Naive thymus-derived CD8-positive, alpha-beta T cell (primary cell): ENCODE measurements around the gene RASSF3. TPM values are rescaled to one million over a fixed set of nuclear protein-coding genes. Genes with fewer than 3 reads are reported as not detected.

Experiments used
- ATAC-seq, 2 donors: fragments of 150-1000 bp; cut with Tn5 transposase in 1 of 2; sonication (Bioruptor Pico), chemical (Tn5 transposase) in 1 of 2; 1 replicate in 1 of 2; 2 replicates in 1 of 2; pipeline ENCODE4 v1.10.0; 2021; ENCODE audit warnings: mild to moderate bottlenecking in 2 of 2, moderate library complexity in 2 of 2
- POLR2A ChIA-PET: fragments of 350-600 bp; sonication (Branson Sonifier 250); formaldehyde crosslinking; loops from one replicate; lab custom pipeline; 2021; ENCODE audit warnings: antibody characterized with exemption; lab: Charles Lee
- DNase-seq, 10 donors: peaks; one replicate each; pipeline versions ENCODE4 v3.0.0 to v3.0.0-alpha.2; 2020 to 2022
- H3K27ac Mint-ChIP-seq, 10 donors: one replicate each; pipeline ENCODE4 v1.8.0; 2020 to 2022; ENCODE audit warnings: mild to moderate bottlenecking in 10 of 10, mixed read lengths in 10 of 10, moderate library complexity in 4 of 10, inconsistent platforms in 1 of 10
- H3K27me3 Mint-ChIP-seq, 5 donors: one replicate each; pipeline ENCODE4 v1.8.0; 2021 to 2022; ENCODE audit warnings: mixed read lengths in 5 of 5
- H3K36me3 Mint-ChIP-seq, 3 donors: one replicate each; pipeline ENCODE4 v1.8.0; 2020 to 2022; ENCODE audit warnings: mixed read lengths in 3 of 3, mild to moderate bottlenecking in 2 of 3, inconsistent platforms in 1 of 3
- H3K4me1 Mint-ChIP-seq, 4 donors: one replicate each; pipeline ENCODE4 v1.8.0; 2021 to 2022; ENCODE audit warnings: mixed read lengths in 4 of 4
- H3K4me3 Mint-ChIP-seq, 10 donors: one replicate each; pipeline ENCODE4 v1.8.0; 2020 to 2022; ENCODE audit warnings: mild to moderate bottlenecking in 10 of 10, mixed read lengths in 10 of 10, moderate library complexity in 6 of 10, inconsistent platforms in 1 of 10
- H3K9me3 Mint-ChIP-seq, 9 donors: one replicate each; pipeline ENCODE4 v1.8.0; 2020 to 2022; ENCODE audit warnings: mixed read lengths in 9 of 9, mild to moderate bottlenecking in 3 of 9, inconsistent platforms in 1 of 9, moderate library complexity in 1 of 9
- polyA plus RNA-seq, 3 donors: library from polyadenylated mRNA; unstranded; fragments of 300-500 nt; fragmentation: Illumina TruSeq; gene quantifications; one replicate each; pipeline ENCODE4 v1.2.3, GENCODE V29; 2021
- total RNA-seq, 8 experiments: library from RNA in 2 of 8; stranded (reverse) in 2 of 8; gene quantifications; one replicate each; pipeline ENCODE4 v1.2.3 and lab custom pipeline; 2021 to 2026

The RASSF3 gene
- total and polyA plus RNA-seq, 5 experiments from 2014 or later: 5.5 to 177 (median 7.8) TPM

GRCh38 chr12:64695550-64695949 is 85.3 kb downstream of the RASSF3 start:
- H3K4me3 Mint-ChIP-seq: peak overlapping the region in 6 of 10 donors; percentile 10 to 74 (median 26)
- H3K9me3 Mint-ChIP-seq: no peaks in the 10 kb centered on the region
- peaks cover 10 to 80% (median 29%) of the 10 kb centered on the region in 3 donors for H3K36me3 Mint-ChIP-seq
- H3K27me3 Mint-ChIP-seq: no peaks in the 10 kb centered on the region
- peaks cover 44 to 78% (median 75%) of the 10 kb centered on the region in 4 donors for H3K4me1 Mint-ChIP-seq
- ATAC-seq: no peak
- peak overlapping the region; percentile 75 to 95 (median 89) for H3K27ac Mint-ChIP-seq
- DNase-seq: no peak
- POLR2A ChIA-PET: interaction anchor here (1.2 to 23.1 kb wide), 5 partner anchors 12 to 86 kb away, joined by 3 to 684 read pairs (median 8); partner anchors contain the start of gene RASSF3

- DNase-seq (no peak), ATAC-seq (peak in 1 of 2 donors; percentile 19)
- H3K27ac Mint-ChIP-seq: peak overlapping the region; percentile 80 to 95 (median 90)
- peak overlapping the region in 8 of 10 donors; percentile 0 to 63 (median 51) for H3K4me3 Mint-ChIP-seq
- peaks cover 50 to 81% (median 80%) of the 10 kb centered on the region in 4 donors for H3K4me1 Mint-ChIP-seq
- no peaks in the 10 kb centered on the region for H3K9me3 Mint-ChIP-seq
- H3K27me3 Mint-ChIP-seq: no peaks in the 10 kb centered on the region
- peaks cover 10 to 85% (median 32%) of the 10 kb centered on the region in 3 donors for H3K36me3 Mint-ChIP-seq
- POLR2A ChIA-PET: interaction anchor here (0.8 to 23.1 kb wide), 7 partner anchors 13 to 147 kb away, joined by 3 to 684 read pairs (median 5); partner anchors contain the start of gene RASSF3
Measured at GRCh38 chr12:64696080-64696741, 85.9 kb downstream of the RASSF3 start.

- POLR2A ChIA-PET: interaction anchor here (0.6 to 4.9 kb wide), 7 partner anchors 16 to 873 kb away, joined by 3 to 52 read pairs (median 5); partner anchors contain the start of gene RASSF3
- peak overlapping the region in 9 of 10 donors; percentile 48 to 89 (median 80) for H3K27ac Mint-ChIP-seq
- ATAC-seq: no peak
- H3K4me3 Mint-ChIP-seq: no peak overlapping the region
- DNase-seq: no peak
- no peaks in the 10 kb centered on the region for H3K27me3 Mint-ChIP-seq
- no peaks in the 10 kb centered on the region for H3K9me3 Mint-ChIP-seq
- peaks cover 36 to 67% (median 64%) of the 10 kb centered on the region in 4 donors for H3K4me1 Mint-ChIP-seq
- peaks cover 10 to 59% (median 16%) of the 10 kb centered on the region in 3 donors for H3K36me3 Mint-ChIP-seq
Measured at GRCh38 chr12:64699504-64700115, 89.3 kb downstream of the RASSF3 start.

- no peaks in the 10 kb centered on the region for H3K27me3 Mint-ChIP-seq
- peak overlapping the region; percentile 78 to 93 (median 88) for H3K27ac Mint-ChIP-seq
- POLR2A ChIA-PET: interaction anchor here (0.5 to 1.6 kb wide), 6 partner anchors 24 to 303 kb away, joined by 3 to 11 read pairs (median 3); partner anchors contain the start of gene RASSF3
- H3K9me3 Mint-ChIP-seq: no peaks in the 10 kb centered on the region
- peaks cover 31 to 63% (median 56%) of the 10 kb centered on the region in 4 donors for H3K4me1 Mint-ChIP-seq
- peak overlapping the region in 9 of 10 donors; percentile 11 to 76 (median 62) for H3K4me3 Mint-ChIP-seq
- ATAC-seq: peak in 1 of 2 donors; percentile 7
- H3K36me3 Mint-ChIP-seq: peaks cover 4 to 50% (median 10%) of the 10 kb centered on the region in 3 donors
- DNase-seq: no peak
Measured at GRCh38 chr12:64700532-64700931, 90.2 kb downstream of the RASSF3 start.

- POLR2A ChIA-PET: interaction anchor here (0.6 to 1.6 kb wide), 4 partner anchors 24 to 152 kb away, joined by 3 to 11 read pairs (median 3); partner anchors contain the start of gene RASSF3
- H3K27ac Mint-ChIP-seq: peak overlapping the region; percentile 78 to 93 (median 88)
- DNase-seq: no peak
- no peaks in the 10 kb centered on the region for H3K27me3 Mint-ChIP-seq
- peaks cover 29 to 59% (median 49%) of the 10 kb centered on the region in 4 donors for H3K4me1 Mint-ChIP-seq
- H3K9me3 Mint-ChIP-seq: no peaks in the 10 kb centered on the region
- peaks cover 4 to 43% (median 10%) of the 10 kb centered on the region in 3 donors for H3K36me3 Mint-ChIP-seq
- peak overlapping the region in 9 of 10 donors; percentile 27 to 76 (median 62) for H3K4me3 Mint-ChIP-seq
- peak; percentile 42 to 45 for ATAC-seq
Measured at GRCh38 chr12:64701283-64701682, 91.0 kb downstream of the RASSF3 start.

- ATAC-seq (no peak), DNase-seq (no peak)
- POLR2A ChIA-PET: interaction anchor here (1.1 kb wide), 1 partner anchor 121 kb away, joined by 5 read pairs; no protein-coding TSS in a partner anchor
- Mint-ChIP-seq H3K27me3 (no peaks in the 10 kb centered on the region), H3K4me1 (peaks cover 13 to 33% (median 16%) of the 10 kb centered on the region in 4 donors), H3K36me3 (peaks cover 0 to 7% (median 2%) of the 10 kb centered on the region in 3 donors), H3K4me3 (no peak overlapping the region), H3K9me3 (no peaks in the 10 kb centered on the region), H3K27ac (peak overlapping the region in 6 of 10 donors; percentile 3 to 63 (median 44))
Measured at GRCh38 chr12:64706306-64706705, 96.0 kb downstream of the RASSF3 start.

GRCh38 chr12:64706857-64707256 is 96.6 kb downstream of the RASSF3 start:
- Mint-ChIP-seq H3K27ac (peak overlapping the region in 3 of 10 donors; percentile 28 to 57 (median 50)), H3K4me1 (peaks cover 10 to 28% (median 11%) of the 10 kb centered on the region in 4 donors), H3K27me3 (no peaks in the 10 kb centered on the region), H3K36me3 (peaks cover 0 to 12% (median 5%) of the 10 kb centered on the region in 3 donors), H3K9me3 (no peaks in the 10 kb centered on the region), H3K4me3 (no peak overlapping the region)
- POLR2A ChIA-PET: interaction anchor here (1.1 kb wide), 1 partner anchor 122 kb away, joined by 5 read pairs; no protein-coding TSS in a partner anchor
- DNase-seq (no peak), ATAC-seq (no peak)

- POLR2A ChIA-PET: interaction anchor here (1.1 kb wide), 1 partner anchor 122 kb away, joined by 5 read pairs; no protein-coding TSS in a partner anchor
- peaks cover 5 to 24% (median 7%) of the 10 kb centered on the region in 4 donors for H3K4me1 Mint-ChIP-seq
- ATAC-seq (no peak), DNase-seq (no peak)
- H3K27ac Mint-ChIP-seq: peak overlapping the region in 1 of 10 donors; percentile 28
- H3K9me3 Mint-ChIP-seq: no peaks in the 10 kb centered on the region
- H3K36me3 Mint-ChIP-seq: peaks cover 0 to 14% (median 5%) of the 10 kb centered on the region in 3 donors
- H3K27me3 Mint-ChIP-seq: no peaks in the 10 kb centered on the region
- peak overlapping the region in 1 of 10 donors; percentile 28 for H3K4me3 Mint-ChIP-seq
Measured at GRCh38 chr12:64707362-64707761, 97.1 kb downstream of the RASSF3 start.

- POLR2A ChIA-PET: no interaction called here
Measured at GRCh38 chr12:64707926-64708325, 97.6 kb downstream of the RASSF3 start.

GRCh38 chr12:64709429-64709828 is 99.1 kb downstream of the RASSF3 start:
- Mint-ChIP-seq H3K27me3 (no peaks in the 10 kb centered on the region), H3K4me3 (no peak overlapping the region), H3K27ac (no peak overlapping the region), H3K4me1 (peaks cover 10 to 35% (median 14%) of the 10 kb centered on the region in 4 donors), H3K36me3 (peaks cover 0 to 24% (median 14%) of the 10 kb centered on the region in 3 donors), H3K9me3 (no peaks in the 10 kb centered on the region)
- POLR2A ChIA-PET: no interaction called here
- DNase-seq (no peak), ATAC-seq (no peak)

More at GRCh38 chr12:64707926-64708325, 97.6 kb downstream of the RASSF3 start:
- DNase-seq: no peak
- no peak overlapping the region for H3K4me3 Mint-ChIP-seq
- ATAC-seq: no peak
- no peak overlapping the region for H3K27ac Mint-ChIP-seq
- peaks cover 0 to 18% (median 5%) of the 10 kb centered on the region in 3 donors for H3K36me3 Mint-ChIP-seq
- no peaks in the 10 kb centered on the region for H3K27me3 Mint-ChIP-seq
- H3K4me1 Mint-ChIP-seq: peaks cover 4 to 20% (median 6%) of the 10 kb centered on the region in 4 donors
- H3K9me3 Mint-ChIP-seq: no peaks in the 10 kb centered on the region

GRCh38 chr12:64713376-64713775 is 103.1 kb downstream of the RASSF3 start:
- no peak for ATAC-seq
- DNase-seq: no peak
- H3K36me3 Mint-ChIP-seq: peaks cover 5 to 58% (median 39%) of the 10 kb centered on the region in 3 donors
- H3K4me3 Mint-ChIP-seq: no peak overlapping the region
- peaks cover 7 to 40% (median 31%) of the 10 kb centered on the region in 4 donors for H3K4me1 Mint-ChIP-seq
- H3K9me3 Mint-ChIP-seq: no peaks in the 10 kb centered on the region
- POLR2A ChIA-PET: interaction anchor here (1.0 kb wide), 1 partner anchor 11 kb away, joined by 3 read pairs; no protein-coding TSS in a partner anchor
- no peaks in the 10 kb centered on the region for H3K27me3 Mint-ChIP-seq
- peak overlapping the region in 2 of 10 donors; percentile 49 to 52 for H3K27ac Mint-ChIP-seq

- peaks cover 5 to 64% (median 43%) of the 10 kb centered on the region in 3 donors for H3K36me3 Mint-ChIP-seq
- peak in 1 of 10 donors; percentile 19 for DNase-seq
- H3K27ac Mint-ChIP-seq: peak overlapping the region in 6 of 10 donors; percentile 0 to 82 (median 48)
Measured at GRCh38 chr12:64714551-64714968, 104.3 kb downstream of the RASSF3 start.

More at GRCh38 chr12:64714551-64714968, 104.3 kb downstream of the RASSF3 start:
- ATAC-seq: peak in 1 of 2 donors; percentile 58
- peak overlapping the region in 1 of 10 donors; percentile 12 for H3K4me3 Mint-ChIP-seq
- POLR2A ChIA-PET: no interaction called here
- H3K27me3 Mint-ChIP-seq: no peaks in the 10 kb centered on the region
- peaks cover 7 to 40% (median 32%) of the 10 kb centered on the region in 4 donors for H3K4me1 Mint-ChIP-seq
- no peaks in the 10 kb centered on the region for H3K9me3 Mint-ChIP-seq
